ENCODE measurements around the gene GPRC5B.

DNA sequence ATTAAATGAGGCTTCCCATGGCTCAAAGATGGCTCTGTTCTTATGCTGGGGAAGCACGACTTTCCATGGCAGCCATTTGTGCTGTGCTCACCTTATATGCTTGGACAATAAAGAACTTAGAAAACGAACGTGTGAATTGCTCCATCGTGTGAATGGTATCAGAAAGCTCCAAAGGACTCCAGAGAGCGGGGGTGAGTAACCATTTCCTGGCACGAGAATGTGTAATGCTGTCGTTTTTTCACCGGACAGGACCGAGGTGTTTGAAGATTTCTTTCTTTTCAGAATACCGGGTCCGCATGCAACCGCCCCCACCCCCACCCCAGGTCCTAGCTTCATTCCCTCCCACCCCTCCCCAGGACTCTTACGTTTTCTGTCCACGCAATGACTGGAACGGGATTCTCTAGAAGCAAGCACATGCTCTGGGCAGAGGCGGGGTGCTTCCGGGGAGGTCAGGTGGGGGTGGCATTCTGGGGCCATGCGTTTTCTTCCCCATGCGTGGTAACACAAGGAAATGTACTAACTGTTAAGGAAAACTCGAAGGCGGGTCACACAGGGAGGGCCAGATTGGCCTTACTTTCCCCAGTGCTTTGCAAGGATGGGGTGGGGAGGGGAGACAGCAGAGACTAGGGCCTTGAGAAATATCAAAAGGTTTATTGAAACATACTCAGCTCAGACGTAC is 26.2 kb downstream of the GPRC5B start:
- TF ChIP-seq, protein P1, sequence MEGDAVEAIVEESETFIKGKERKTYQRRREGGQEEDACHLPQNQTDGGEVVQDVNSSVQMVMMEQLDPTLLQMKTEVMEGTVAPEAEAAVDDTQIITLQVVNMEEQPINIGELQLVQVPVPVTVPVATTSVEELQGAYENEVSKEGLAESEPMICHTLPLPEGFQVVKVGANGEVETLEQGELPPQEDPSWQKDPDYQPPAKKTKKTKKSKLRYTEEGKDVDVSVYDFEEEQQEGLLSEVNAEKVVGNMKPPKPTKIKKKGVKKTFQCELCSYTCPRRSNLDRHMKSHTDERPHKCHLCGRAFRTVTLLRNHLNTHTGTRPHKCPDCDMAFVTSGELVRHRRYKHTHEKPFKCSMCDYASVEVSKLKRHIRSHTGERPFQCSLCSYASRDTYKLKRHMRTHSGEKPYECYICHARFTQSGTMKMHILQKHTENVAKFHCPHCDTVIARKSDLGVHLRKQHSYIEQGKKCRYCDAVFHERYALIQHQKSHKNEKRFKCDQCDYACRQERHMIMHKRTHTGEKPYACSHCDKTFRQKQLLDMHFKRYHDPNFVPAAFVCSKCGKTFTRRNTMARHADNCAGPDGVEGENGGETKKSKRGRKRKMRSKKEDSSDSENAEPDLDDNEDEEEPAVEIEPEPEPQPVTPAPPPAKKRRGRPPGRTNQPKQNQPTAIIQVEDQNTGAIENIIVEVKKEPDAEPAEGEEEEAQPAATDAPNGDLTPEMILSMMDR (conservative IDR thresholded peaks at IDR 0.05; ENCODE audit: low read depth, low read length) = no peak
- TF ChIP-seq EZH2 (IDR thresholded peaks at IDR 0.05; ENCODE audit: borderline replicate concordance, low read depth, low read length, poor library complexity, severe bottlenecking) = no peak
